SK-N-SH treated with all-trans-retinoic acid at 6 μM for 48 hours (cell line): ENCODE data around the gene SLC7A6OS.

Source experiments
- TOX ChIP-seq: fragments of 250-450 bp; sonication (Bioruptor Pico); IDR thresholded peaks from 2 replicates; pipeline ENCODE4 v1.8.0; 2021; ENCODE audit warnings: mild to moderate bottlenecking, moderate library complexity, borderline replicate concordance
- ZC3H10 ChIP-seq: fragments of 250-450 bp; sonication (Bioruptor Pico); IDR thresholded peaks from 2 replicates; pipeline ENCODE4 v1.5.1; 2021; ENCODE audit warnings: mild to moderate bottlenecking, moderate library complexity
- ZFP3 ChIP-seq: fragments of 250-450 bp; sonication (Bioruptor Pico); IDR thresholded peaks from 2 replicates; pipeline ENCODE4 v1.5.0; 2020; ENCODE audit warnings: mild to moderate bottlenecking, moderate library complexity
- ZNF565 ChIP-seq: fragments of 450-650 bp; formaldehyde crosslinking; conservative IDR thresholded peaks from 2 replicates; pipeline ENCODE4 v1.5.0; 2020; ENCODE audit warnings: low read depth, mild to moderate bottlenecking, moderate library complexity
- ZNF70 ChIP-seq: fragments of 450-650 bp; formaldehyde crosslinking; IDR thresholded peaks from 2 replicates; pipeline ENCODE4 v1.5.0; 2020; ENCODE audit warnings: mild to moderate bottlenecking, moderate library complexity

DNA sequence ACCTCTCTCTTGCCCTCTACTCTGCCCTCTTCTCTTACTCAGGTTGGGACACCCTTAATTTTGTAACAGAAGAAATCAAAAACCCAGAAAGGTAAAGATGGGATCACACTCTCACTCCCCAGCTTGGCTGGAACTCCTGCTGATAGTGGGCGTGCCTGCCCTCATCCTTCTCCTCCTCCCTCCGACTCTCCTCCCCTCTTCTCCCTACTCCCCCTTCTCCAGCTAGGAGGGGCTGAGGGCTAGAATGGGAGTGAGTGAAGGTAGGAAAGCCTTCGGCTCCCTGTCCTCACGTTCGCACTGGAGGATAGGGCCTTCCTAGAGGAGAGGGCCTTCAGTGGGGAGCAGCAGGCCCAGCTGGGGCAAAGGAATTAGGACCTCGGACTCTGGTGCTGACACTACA lies 20.3 kb downstream of the SLC7A6OS start:
- no peak for TF ChIP-seq ZNF565 (CRISPR knock-in tag)
- TF ChIP-seq ZC3H10 (CRISPR knock-in tag): no peak
- no peak for TF ChIP-seq TOX (CRISPR knock-in tag)
- no peak for TF ChIP-seq ZFP3
- TF ChIP-seq ZNF70 (CRISPR knock-in tag): no peak
